GM21360 (cell line): Measurements from ENCODE around the gene ACOXL.

Source experiments
- ATAC-seq: cut with Tn5 transposase; IDR thresholded peaks from one replicate; pipeline ENCODE4 v1.9.1; 2021; ENCODE audit warnings: mild to moderate bottlenecking, moderate library complexity; ENCODE audit not compliant: unreplicated experiment

ACOXL gene

GRCh38 chr2:110751642-110752041 lies 19.3 kb downstream of the ACOXL start:
- ATAC-seq, result no peak

- no peak for ATAC-seq
Measured at GRCh38 chr2:110752871-110753270, 20.5 kb downstream of the ACOXL start.

GRCh38 chr2:110755491-110756078 lies 23.2 kb downstream of the ACOXL start:
- ATAC-seq, result no peak

GRCh38 chr2:110759411-110759810 lies 27.0 kb downstream of the ACOXL start:
- no peak for ATAC-seq

GRCh38 chr2:110764931-110765330 lies 32.6 kb downstream of the ACOXL start:
- ATAC-seq, result no peak

GRCh38 chr2:110766291-110766690 lies 33.9 kb downstream of the ACOXL start:
- ATAC-seq, result no peak

- ATAC-seq, result no peak
Measured at GRCh38 chr2:110768591-110768990, 36.2 kb downstream of the ACOXL start.

GRCh38 chr2:110770404-110770958 lies 38.1 kb downstream of the ACOXL start:
- no peak for ATAC-seq

- ATAC-seq, result no peak
Measured at GRCh38 chr2:110770959-110771431, 38.6 kb downstream of the ACOXL start.

GRCh38 chr2:110771547-110772382 lies 39.4 kb downstream of the ACOXL start:
- ATAC-seq, result no peak

GRCh38 chr2:110772383-110772755 lies 40.0 kb downstream of the ACOXL start:
- no peak for ATAC-seq

- ATAC-seq, result no peak
Measured at GRCh38 chr2:110773401-110773921, 41.1 kb downstream of the ACOXL start.

- no peak for ATAC-seq
Measured at GRCh38 chr2:110774701-110775100, 42.3 kb downstream of the ACOXL start.

GRCh38 chr2:110777531-110778311 lies 45.3 kb downstream of the ACOXL start:
- no peak for ATAC-seq

GRCh38 chr2:110780461-110780860 lies 48.1 kb downstream of the ACOXL start:
- no peak for ATAC-seq

- ATAC-seq, result no peak
Measured at GRCh38 chr2:110783196-110783873, 51.0 kb downstream of the ACOXL start.

- no peak for ATAC-seq
Measured at GRCh38 chr2:110784047-110784631, 51.8 kb downstream of the ACOXL start.

GRCh38 chr2:110785439-110785838 lies 53.1 kb downstream of the ACOXL start:
- ATAC-seq, result no peak

- ATAC-seq, result no peak
Measured at GRCh38 chr2:110788976-110789375, 56.6 kb downstream of the ACOXL start.

- no peak for ATAC-seq
Measured at GRCh38 chr2:110789706-110790105, 57.3 kb downstream of the ACOXL start.
